ENCODE data around the gene ELMO1.

DNA sequence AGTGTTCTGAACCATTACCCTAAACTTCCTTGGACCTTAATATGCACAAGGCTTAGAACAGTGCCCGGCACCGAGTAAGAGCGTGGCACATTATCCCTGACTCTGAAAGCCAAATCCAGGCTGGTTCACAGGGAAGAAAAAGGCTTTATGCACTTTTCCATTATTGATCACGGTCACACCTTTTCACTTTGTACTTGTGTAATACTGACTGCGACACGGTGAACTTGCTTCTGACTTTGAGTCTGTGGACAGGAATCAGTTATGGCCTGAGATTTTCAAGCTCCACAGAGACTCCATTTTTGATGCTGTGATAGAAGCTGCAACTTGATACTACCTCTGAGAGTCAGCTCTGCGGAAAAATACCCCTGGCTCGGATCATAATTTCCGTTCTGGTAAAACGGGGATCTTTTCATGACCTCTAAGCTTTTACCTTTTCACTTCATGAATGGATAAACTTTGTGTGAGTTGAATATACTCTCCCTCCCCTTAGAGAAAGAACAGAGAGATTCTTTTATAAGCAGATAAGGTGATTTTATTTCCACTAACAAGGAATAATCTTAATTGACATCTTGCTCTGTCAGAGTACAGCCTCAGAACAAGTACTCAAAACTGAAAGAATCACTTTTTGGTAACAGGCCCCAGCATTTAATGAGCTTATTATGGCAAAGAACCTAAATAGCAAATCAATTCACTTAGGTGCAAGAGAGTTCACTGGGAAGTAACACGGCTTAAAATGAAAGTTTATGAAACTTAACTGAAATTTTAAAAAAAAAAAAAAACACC is 88.8 kb downstream of the ELMO1 start:
- TF ChIP-seq, protein P1, sequence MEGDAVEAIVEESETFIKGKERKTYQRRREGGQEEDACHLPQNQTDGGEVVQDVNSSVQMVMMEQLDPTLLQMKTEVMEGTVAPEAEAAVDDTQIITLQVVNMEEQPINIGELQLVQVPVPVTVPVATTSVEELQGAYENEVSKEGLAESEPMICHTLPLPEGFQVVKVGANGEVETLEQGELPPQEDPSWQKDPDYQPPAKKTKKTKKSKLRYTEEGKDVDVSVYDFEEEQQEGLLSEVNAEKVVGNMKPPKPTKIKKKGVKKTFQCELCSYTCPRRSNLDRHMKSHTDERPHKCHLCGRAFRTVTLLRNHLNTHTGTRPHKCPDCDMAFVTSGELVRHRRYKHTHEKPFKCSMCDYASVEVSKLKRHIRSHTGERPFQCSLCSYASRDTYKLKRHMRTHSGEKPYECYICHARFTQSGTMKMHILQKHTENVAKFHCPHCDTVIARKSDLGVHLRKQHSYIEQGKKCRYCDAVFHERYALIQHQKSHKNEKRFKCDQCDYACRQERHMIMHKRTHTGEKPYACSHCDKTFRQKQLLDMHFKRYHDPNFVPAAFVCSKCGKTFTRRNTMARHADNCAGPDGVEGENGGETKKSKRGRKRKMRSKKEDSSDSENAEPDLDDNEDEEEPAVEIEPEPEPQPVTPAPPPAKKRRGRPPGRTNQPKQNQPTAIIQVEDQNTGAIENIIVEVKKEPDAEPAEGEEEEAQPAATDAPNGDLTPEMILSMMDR (IDR thresholded peaks at IDR 0.05), result no peak
- no peak for TF ChIP-seq ZFX (IDR thresholded peaks at IDR 0.05; ENCODE audit: borderline replicate concordance)

Measured in 22Rv1 (cell line).